RWPE2 (cell line): ENCODE measurements around the gene OBSCN.
A peak's percentile ranks its signal among the peaks of the same experiment; 100 is the strongest.
"Not testable (repeated sequence)": the region's sequence is repeated elsewhere in the genome, so short reads cannot be mapped to it uniquely, and the experiment has no call there.

Experiments used
- ATAC-seq: fragments of 200-7000 bp; cut with Tn5 transposase; 3 replicates; pipeline ENCODE4 v1.9.1; 2021; ENCODE audit warnings: low read depth
- DNase-seq: peaks from one replicate; pipeline ENCODE4 v3.0.0-alpha.2; 2020; ENCODE audit warnings: low spot score
- H3K27ac ChIP-seq: fragments of 450-650 bp; 2 replicates; pipeline ENCODE4 v1.5.1; 2017; ENCODE audit warnings: mild to moderate bottlenecking; ENCODE audit not compliant: poor library complexity, severe bottlenecking
- H3K27me3 ChIP-seq: fragments of 250-450 bp; sonication (Bioruptor Pico); 2 replicates; pipeline ENCODE4 v1.5.1; 2021; ENCODE audit warnings: mild to moderate bottlenecking, moderate library complexity; ENCODE audit not compliant: insufficient read depth, poor library complexity, severe bottlenecking
- H3K36me3 ChIP-seq: fragments of 250-450 bp; sonication (Bioruptor Pico); 2 replicates; pipeline ENCODE4 v1.5.1; 2020; ENCODE audit warnings: low read depth, mild to moderate bottlenecking, moderate library complexity
- H3K4me1 ChIP-seq: fragments of 250-450 bp; sonication (Bioruptor Pico); 2 replicates; pipeline ENCODE4 v1.5.1; 2021; ENCODE audit warnings: mild to moderate bottlenecking, moderate library complexity; ENCODE audit not compliant: insufficient read depth, poor library complexity, severe bottlenecking
- H3K4me3 ChIP-seq: fragments of 250-450 bp; sonication (Bioruptor Pico); 2 replicates; pipeline ENCODE4 v1.5.1; 2021; ENCODE audit warnings: mild to moderate bottlenecking, moderate library complexity; ENCODE audit not compliant: severe bottlenecking
- H3K9me3 ChIP-seq: fragments of 250-450 bp; sonication (Bioruptor Pico); 2 replicates; pipeline ENCODE4 v1.5.1; 2021; ENCODE audit warnings: mild to moderate bottlenecking, moderate library complexity; ENCODE audit not compliant: severe bottlenecking
- CTCF ChIP-seq: fragments of 450-650 bp; IDR thresholded peaks from one replicate; pipeline ENCODE4 v1.5.1; 2017; ENCODE audit warnings: mild to moderate bottlenecking, moderate library complexity; ENCODE audit not compliant: poor library complexity, severe bottlenecking

Gene OBSCN

GRCh38 chr1:228263636-228264035 lies 55.8 kb downstream of the OBSCN start:
- no peak overlapping the region for H3K27ac ChIP-seq
- no peaks in the 10 kb centered on the region for H3K27me3 ChIP-seq
- TF ChIP-seq CTCF, result no peak
- H3K36me3 ChIP-seq, result no peaks in the 10 kb centered on the region
- H3K9me3 ChIP-seq, result no peaks in the 10 kb centered on the region
- H3K4me1 ChIP-seq, result no peaks in the 10 kb centered on the region
- ATAC-seq (no peak), DNase-seq (no peak)
- H3K4me3 ChIP-seq, result no peak overlapping the region

- Histone ChIP-seq H3K27me3 (no peaks in the 10 kb centered on the region), H3K9me3 (no peaks in the 10 kb centered on the region), H3K27ac (no peak overlapping the region), H3K4me1 (no peaks in the 10 kb centered on the region), H3K4me3 (no peak overlapping the region), H3K36me3 (no peaks in the 10 kb centered on the region)
- no peak for TF ChIP-seq CTCF
- DNase-seq (no peak), ATAC-seq (no peak)
Measured at GRCh38 chr1:228264090-228264829, 56.4 kb downstream of the OBSCN start.

- Histone ChIP-seq H3K36me3 (no peaks in the 10 kb centered on the region), H3K27me3 (no peaks in the 10 kb centered on the region), H3K27ac (no peak overlapping the region), H3K9me3 (no peaks in the 10 kb centered on the region), H3K4me1 (no peaks in the 10 kb centered on the region), H3K4me3 (no peak overlapping the region)
- TF ChIP-seq CTCF, result peak; percentile 3
- no peak for DNase-seq
- ATAC-seq, result no peak
Measured at GRCh38 chr1:228265167-228265566, 57.3 kb downstream of the OBSCN start.

- no peak for ATAC-seq
- Histone ChIP-seq H3K27ac (no peak overlapping the region), H3K36me3 (no peaks in the 10 kb centered on the region), H3K4me3 (no peak overlapping the region), H3K4me1 (no peaks in the 10 kb centered on the region), H3K27me3 (no peaks in the 10 kb centered on the region), H3K9me3 (no peaks in the 10 kb centered on the region)
- TF ChIP-seq CTCF, result no peak
- no peak for DNase-seq
Measured at GRCh38 chr1:228267962-228268880, 60.4 kb downstream of the OBSCN start.

- DNase-seq (no peak), ATAC-seq (no peak)
- Histone ChIP-seq H3K4me1 (no peaks in the 10 kb centered on the region), H3K9me3 (no peaks in the 10 kb centered on the region), H3K36me3 (no peaks in the 10 kb centered on the region), H3K27ac (no peak overlapping the region), H3K4me3 (no peak overlapping the region), H3K27me3 (no peaks in the 10 kb centered on the region)
- no peak for TF ChIP-seq CTCF
Measured at GRCh38 chr1:228268881-228269265, 61.0 kb downstream of the OBSCN start.

- peak; percentile 33; the same call in 1 of the 3 replicates for ATAC-seq
- H3K4me3 ChIP-seq, H3K36me3 ChIP-seq, H3K27me3 ChIP-seq, H3K27ac ChIP-seq, H3K4me1 ChIP-seq, DNase-seq, H3K9me3 ChIP-seq: not testable (repeated sequence)
Measured at GRCh38 chr1:228269431-228269830, 61.6 kb downstream of the OBSCN start.
